Measurements from ENCODE around the gene PRR19.

DNA sequence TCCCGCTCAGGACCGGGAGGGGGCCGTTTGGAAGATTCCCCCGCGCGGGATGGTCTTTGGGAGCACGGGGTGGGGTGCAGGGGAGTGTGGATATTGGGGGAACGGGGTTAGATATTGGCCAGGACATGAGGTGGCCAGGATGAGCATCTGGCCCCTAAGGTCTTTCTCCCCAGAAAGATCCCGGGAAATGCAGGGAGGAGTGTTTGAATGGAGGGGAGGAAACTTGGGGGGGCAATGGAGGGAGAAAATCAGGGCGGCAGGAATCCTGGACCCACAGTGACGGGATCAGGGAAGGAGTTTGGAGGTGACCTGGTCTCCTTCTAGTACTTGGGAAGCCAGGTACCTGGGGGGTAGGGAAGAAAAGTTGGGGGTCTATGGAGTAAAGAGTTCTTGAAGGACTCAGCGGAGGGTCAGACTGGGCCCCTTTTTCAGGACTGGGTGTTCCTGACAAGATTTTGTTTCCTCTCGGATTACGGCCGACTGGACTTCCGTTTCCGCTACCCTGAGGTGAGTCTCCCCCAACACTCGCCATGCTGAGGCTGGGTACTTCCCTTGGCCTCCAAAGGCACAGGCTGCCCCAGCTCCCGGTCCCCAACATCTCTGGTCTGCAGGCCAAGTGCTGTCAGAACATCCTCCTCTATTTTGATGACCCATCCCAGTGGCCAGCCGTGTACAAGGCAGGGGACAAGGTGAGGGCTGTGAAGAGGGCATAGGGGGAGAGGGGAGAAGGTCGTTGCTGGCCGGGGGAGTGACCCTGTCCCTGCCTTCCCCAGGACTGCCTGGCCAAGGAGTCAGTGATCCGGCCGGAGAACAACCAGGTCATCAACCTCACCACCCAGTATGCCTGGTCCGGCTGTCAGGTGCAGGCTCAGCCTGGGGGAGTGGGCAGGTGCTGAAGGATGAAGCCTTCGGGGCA is 12.2 kb downstream of the PRR19 start:
- TF ChIP-seq, protein P1, sequence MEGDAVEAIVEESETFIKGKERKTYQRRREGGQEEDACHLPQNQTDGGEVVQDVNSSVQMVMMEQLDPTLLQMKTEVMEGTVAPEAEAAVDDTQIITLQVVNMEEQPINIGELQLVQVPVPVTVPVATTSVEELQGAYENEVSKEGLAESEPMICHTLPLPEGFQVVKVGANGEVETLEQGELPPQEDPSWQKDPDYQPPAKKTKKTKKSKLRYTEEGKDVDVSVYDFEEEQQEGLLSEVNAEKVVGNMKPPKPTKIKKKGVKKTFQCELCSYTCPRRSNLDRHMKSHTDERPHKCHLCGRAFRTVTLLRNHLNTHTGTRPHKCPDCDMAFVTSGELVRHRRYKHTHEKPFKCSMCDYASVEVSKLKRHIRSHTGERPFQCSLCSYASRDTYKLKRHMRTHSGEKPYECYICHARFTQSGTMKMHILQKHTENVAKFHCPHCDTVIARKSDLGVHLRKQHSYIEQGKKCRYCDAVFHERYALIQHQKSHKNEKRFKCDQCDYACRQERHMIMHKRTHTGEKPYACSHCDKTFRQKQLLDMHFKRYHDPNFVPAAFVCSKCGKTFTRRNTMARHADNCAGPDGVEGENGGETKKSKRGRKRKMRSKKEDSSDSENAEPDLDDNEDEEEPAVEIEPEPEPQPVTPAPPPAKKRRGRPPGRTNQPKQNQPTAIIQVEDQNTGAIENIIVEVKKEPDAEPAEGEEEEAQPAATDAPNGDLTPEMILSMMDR (IDR thresholded peaks at IDR 0.05): no peak
- TF ChIP-seq POLR2A (IDR thresholded peaks at IDR 0.05): no peak
